Heart left ventricle (tissue), 16 donors: ENCODE measurements around the gene SYT12. TPM values are rescaled to one million over a fixed set of nuclear protein-coding genes. Genes with fewer than 3 reads are reported as not detected.
A peak's percentile ranks its signal among the peaks of the same experiment; 100 is the strongest.

Experiments used
- ATAC-seq, 4 donors: fragments of 200-7000 bp; cut with Tn5 transposase; one replicate each; pipeline ENCODE4 v1.9.1; 2020 to 2022; ENCODE audit warnings: moderate library complexity in 4 of 4, mild to moderate bottlenecking in 3 of 4, moderate number of reproducible peaks in 1 of 4
- DNase-seq, 5 donors: peaks; one replicate each; pipeline ENCODE4 v3.0.0-alpha.2; 2020
- H3K27ac ChIP-seq, 12 donors: fragments of 200-600 bp; sonication (generic) in 4 of 12; one replicate each; pipeline versions ENCODE4 v1.5.0 to v1.8.0; 2016 to 2022; ENCODE audit warnings: mild to moderate bottlenecking in 2 of 12
- H3K27me3 ChIP-seq, 9 donors: fragments of 200-600 bp; sonication (generic) in 2 of 9; one replicate each; pipeline versions ENCODE4 v1.5.1 to v1.8.0; 2016 to 2022; ENCODE audit warnings: mild to moderate bottlenecking in 3 of 9
- H3K36me3 ChIP-seq, 9 donors: fragments of 200-600 bp; sonication (generic) in 2 of 9; one replicate each; pipeline versions ENCODE4 v1.5.0 to v1.8.0; 2018 to 2022; ENCODE audit warnings: mild to moderate bottlenecking in 2 of 9
- H3K4me1 ChIP-seq, 12 donors: fragments of 200-600 bp; sonication (generic) in 4 of 12; one replicate each; pipeline versions ENCODE4 v1.5.0 to v1.8.0; 2016 to 2022; ENCODE audit warnings: mild to moderate bottlenecking in 3 of 12
- H3K4me3 ChIP-seq, 12 donors: fragments of 200-600 bp; sonication (generic) in 4 of 12; one replicate each; pipeline versions ENCODE4 v1.5.0 to v1.8.0; 2017 to 2022; ENCODE audit warnings: mild to moderate bottlenecking in 9 of 12, moderate library complexity in 4 of 12
- H3K9me3 ChIP-seq, 12 donors: fragments of 200-600 bp; sonication (generic) in 4 of 12; one replicate each; pipeline versions ENCODE4 v1.5.0 to v1.8.0; 2016 to 2022; ENCODE audit warnings: mild to moderate bottlenecking in 1 of 12
- CTCF ChIP-seq, 12 donors: fragments of 200-600 bp; sonication (generic) in 4 of 12; IDR thresholded peaks; one replicate each; pipeline versions ENCODE4 v1.5.0 to v1.8.0; 2018 to 2022; ENCODE audit warnings: antibody characterized with exemption in 12 of 12, mild to moderate bottlenecking in 5 of 12
- POLR2A ChIP-seq, 2 donors: fragments of 450-650 bp; IDR thresholded peaks; one replicate each; pipeline ENCODE4 v1.6.1; 2017; ENCODE audit warnings: antibody characterized with exemption in 2 of 2, mild to moderate bottlenecking in 2 of 2, moderate library complexity in 2 of 2
- WGBS, 4 donors: extraction: QIAGEN DNeasy Blood & Tissue Kit in 2 of 4; methylation state at CpG; one replicate each; pipeline versions ENCODE4 v1.1.5 to v1.1.7; 2013 to 2018; 5-methylcytosine and 5-hydroxymethylcytosine counted together
- intact Hi-C, 10 donors: fragments of 100-400 bp; cut with DNase I; formaldehyde crosslinking; loops; one replicate each; pipeline versions ENCODE4 v1.11.1 to v1.14.2; 2022
- polyA plus RNA-seq, 2 donors: library from polyadenylated mRNA; stranded (reverse); fragments of 200-250 nt; gene quantifications; one replicate each; pipeline ENCODE4 v1.2.3, GENCODE V29; 2013
- total RNA-seq, 9 donors: library from RNA; depleted of rRNA in 2 of 9; stranded (reverse); fragments of >200 nt in 2 of 9; fragmentation: NEBNext Ultra II Directional in 3 of 9; extraction: Animal tissue kit (Norgen Biotek cat#: 25700) in 3 of 9; gene quantifications; one replicate each; pipeline versions ENCODE4 v1.1.0 to v1.2.4, GENCODE V29; 2016 to 2023
- donor health status: ischemic (EF 13 %, LVEDD 7.1; RV severe dilation, severe dysfunction).
- donor health status: healthy with polysubstance abuse.
- donor health status: DM: no; HTN: yes; CAD: no.
- donor health status: DM: no; HTN: no; CAD: no.
- donor health status: ischemic (EF 25% LVEDD 6.9; RV normal size, moderate dysfunction).
- donor health status: ischemic (EF 25% LVEDD 5.7; RV mildly dilated, moderate dysfunction).
- donor health status: healthy.
- donor health status: DM: yes; HTN: yes; CAD: no.
- donor health status: ischemic (EF 35%, LVEDD 5.7; RV mildly dilated, moderate dysfunction).
- donor health status: nonischemic (EF 11% LVEDD 7.7; RV severe dilation, severe dysfunction).
- donor health status: DM: yes; HTN: yes; CAD: no.
- donor health status: PGD.
- donor health status: ischemic (EF 29% LVEDD 5.4; RV normal size, mild dysfunction).
- donor health status: nonischemic (EF 23%, LVEDD 6.1; RV moderate dilation, normal function).

The SYT12 gene
- total and polyA plus RNA-seq, 11 donors, result 0.04 to 2.2 (median 0.40) TPM; not detected in 2

GRCh38 chr11:67023957-67024353 lies 1.0 kb downstream of the SYT12 start:
- intact Hi-C loops, result no loop called here
- DNase-seq, result no peak
- Histone ChIP-seq H3K4me3 (peak overlapping the region in 6 of 12 donors; percentile 42 to 60 (median 54)), H3K9me3 (no peaks in the 10 kb centered on the region), H3K27me3 (peaks cover 0 to 50% (median 13%) of the 10 kb centered on the region in 9 donors), H3K36me3 (no peaks in the 10 kb centered on the region), H3K4me1 (peaks cover 0 to 21% (median 8%) of the 10 kb centered on the region in 12 donors), H3K27ac (no peak overlapping the region)
- TF ChIP-seq POLR2A (IDR thresholded peaks at IDR 0.05) (no peak), CTCF (IDR thresholded peaks at IDR 0.05) (no peak)
- 38 to 62% (median 50%) methylated on average over 4 to 6 of the region's 6 CpGs for WGBS, 4 donors
- no peak for ATAC-seq

- no peaks in the 10 kb centered on the region for H3K9me3 ChIP-seq
- H3K4me1 ChIP-seq, result peaks cover 0 to 21% (median 8%) of the 10 kb centered on the region in 12 donors
- no peak for DNase-seq
- WGBS, 4 donors, result 73 to 85% (median 80%) methylated on average over 5 of the region's 5 CpGs
- no peak for ATAC-seq
- intact Hi-C loops, result no loop called here
- H3K4me3 ChIP-seq, result no peak overlapping the region
- peaks cover 0 to 50% (median 13%) of the 10 kb centered on the region in 9 donors for H3K27me3 ChIP-seq
- no peak overlapping the region for H3K27ac ChIP-seq
- no peaks in the 10 kb centered on the region for H3K36me3 ChIP-seq
- no peak for TF ChIP-seq POLR2A (IDR thresholded peaks at IDR 0.05)
- no peak for TF ChIP-seq CTCF (IDR thresholded peaks at IDR 0.05)
These were observed 1.5 kb downstream of the SYT12 start for GRCh38 chr11:67024410-67024809.

GRCh38 chr11:67024966-67025365 lies 2.0 kb downstream of the SYT12 start:
- DNase-seq (no peak), ATAC-seq (no peak)
- 85 to 89% (median 87%) methylated on average over 1 of the region's 1 CpG for WGBS, 4 donors
- H3K4me1 ChIP-seq, result peaks cover 0 to 21% (median 8%) of the 10 kb centered on the region in 12 donors
- intact Hi-C loops, result no loop called here
- TF ChIP-seq POLR2A (IDR thresholded peaks at IDR 0.05), result no peak
- TF ChIP-seq CTCF (IDR thresholded peaks at IDR 0.05), result no peak
- no peaks in the 10 kb centered on the region for H3K9me3 ChIP-seq
- no peak overlapping the region for H3K4me3 ChIP-seq
- H3K27ac ChIP-seq, result no peak overlapping the region
- H3K27me3 ChIP-seq, result peaks cover 0 to 50% (median 13%) of the 10 kb centered on the region in 9 donors
- no peaks in the 10 kb centered on the region for H3K36me3 ChIP-seq

- TF ChIP-seq POLR2A (IDR thresholded peaks at IDR 0.05), result no peak
- TF ChIP-seq CTCF (IDR thresholded peaks at IDR 0.05), result no peak
- intact Hi-C loops, result no loop called here
- H3K27ac ChIP-seq, result no peak overlapping the region
- H3K9me3 ChIP-seq, result no peaks in the 10 kb centered on the region
- ATAC-seq, result no peak
- peaks cover 0 to 50% (median 13%) of the 10 kb centered on the region in 9 donors for H3K27me3 ChIP-seq
- DNase-seq, result no peak
- WGBS, 4 donors, result 78 to 87% (median 83%) methylated on average over 6 to 8 of the region's 8 CpGs
- no peaks in the 10 kb centered on the region for H3K36me3 ChIP-seq
- peaks cover 0 to 21% (median 8%) of the 10 kb centered on the region in 12 donors for H3K4me1 ChIP-seq
- H3K4me3 ChIP-seq, result no peak overlapping the region
These were observed 2.8 kb downstream of the SYT12 start for GRCh38 chr11:67025750-67026149.
